ENCODE measurements around the gene MEX3A.
"Not testable (repeated sequence)": the region's sequence is repeated elsewhere in the genome, so short reads cannot be mapped to it uniquely, and the experiment has no call there.

Gene MEX3A

GRCh38 chr1:156121457-156121856, 39.2 kb upstream of the MEX3A start:
- no peak overlapping the region for H3K4me3 ChIP-seq (ENCODE audit: low read length)
- no peaks in the 10 kb centered on the region for H3K27me3 ChIP-seq (replicated peaks; ENCODE audit: insufficient read depth, low read length)
- TF ChIP-seq EZH2 (optimal IDR thresholded peaks at IDR 0.05; ENCODE audit: low read depth, low read length): no peak
- TF ChIP-seq EZH2phosphoT487 (IDR thresholded peaks at IDR 0.05; ENCODE audit: low read length): no peak
- no peak for TF ChIP-seq CTCF (IDR thresholded peaks at IDR 0.05; ENCODE audit: low read length)
- no peaks in the 10 kb centered on the region for H3K9me2 ChIP-seq (replicated peaks; ENCODE audit: insufficient read depth, low read length)
- H3K9ac ChIP-seq (ENCODE audit: low read length): no peak overlapping the region
- DNase-seq: no peak
- no peak overlapping the region for H3K4me2 ChIP-seq (ENCODE audit: low read depth, low read length)
- 0 out of 2 replicates have a peak, but pooled peaks cover 2% of the 10 kb centered on the region for H3F3A ChIP-seq (ENCODE audit: insufficient read depth, low read length)
- no peak overlapping the region for H2AFZ ChIP-seq (ENCODE audit: low read length)
- H3K9me3 ChIP-seq (replicated peaks; ENCODE audit: insufficient read depth, low read length): no peaks in the 10 kb centered on the region
- H3K36me3 ChIP-seq (replicated peaks; ENCODE audit: insufficient read depth, low read length): no peaks in the 10 kb centered on the region
- H3K79me2 ChIP-seq (ENCODE audit: low read length): no peaks in the 10 kb centered on the region
- H4K20me1 ChIP-seq (ENCODE audit: insufficient read depth, low read length): no peaks in the 10 kb centered on the region
- H3K27ac ChIP-seq (ENCODE audit: low read length): no peak overlapping the region
- H3K4me1 ChIP-seq (ENCODE audit: low read length): peaks cover 17% of the 10 kb centered on the region

- H3K4me2 ChIP-seq (ENCODE audit: low read depth, low read length); H3K9ac ChIP-seq (ENCODE audit: low read length); DNase-seq; H3F3A ChIP-seq (ENCODE audit: insufficient read depth, low read length); H3K9me2 ChIP-seq (replicated peaks; ENCODE audit: insufficient read depth, low read length); H3K4me3 ChIP-seq (ENCODE audit: low read length); H3K27ac ChIP-seq (ENCODE audit: low read length); H3K79me2 ChIP-seq (ENCODE audit: low read length); H3K9me3 ChIP-seq (replicated peaks; ENCODE audit: insufficient read depth, low read length); H3K36me3 ChIP-seq (replicated peaks; ENCODE audit: insufficient read depth, low read length); H4K20me1 ChIP-seq (ENCODE audit: insufficient read depth, low read length); H3K27me3 ChIP-seq (replicated peaks; ENCODE audit: insufficient read depth, low read length); H2AFZ ChIP-seq (ENCODE audit: low read length): not testable (repeated sequence)
- peaks cover 13% of the 10 kb centered on the region for H3K4me1 ChIP-seq (ENCODE audit: low read length)
These were observed 38.7 kb upstream of the MEX3A start for GRCh38 chr1:156121005-156121404.

GRCh38 chr1:156120318-156120717, 38.1 kb upstream of the MEX3A start:
- H3K9me3 ChIP-seq (replicated peaks; ENCODE audit: insufficient read depth, low read length): no peaks in the 10 kb centered on the region
- no peaks in the 10 kb centered on the region for H3K79me2 ChIP-seq (ENCODE audit: low read length)
- no peaks in the 10 kb centered on the region for H4K20me1 ChIP-seq (ENCODE audit: insufficient read depth, low read length)
- H3K4me3 ChIP-seq (ENCODE audit: low read length): no peak overlapping the region
- no peaks in the 10 kb centered on the region for H3K36me3 ChIP-seq (replicated peaks; ENCODE audit: insufficient read depth, low read length)
- H3F3A ChIP-seq (ENCODE audit: insufficient read depth, low read length): 0 out of 2 replicates have a peak, but pooled peaks cover 2% of the 10 kb centered on the region
- no peak for DNase-seq
- no peak overlapping the region for H3K9ac ChIP-seq (ENCODE audit: low read length)
- no peak overlapping the region for H2AFZ ChIP-seq (ENCODE audit: low read length)
- H3K4me2 ChIP-seq (ENCODE audit: low read depth, low read length): no peak overlapping the region
- no peak for TF ChIP-seq EZH2 (optimal IDR thresholded peaks at IDR 0.05; ENCODE audit: low read depth, low read length)
- no peak for TF ChIP-seq CTCF (IDR thresholded peaks at IDR 0.05; ENCODE audit: low read length)
- no peak for TF ChIP-seq EZH2phosphoT487 (IDR thresholded peaks at IDR 0.05; ENCODE audit: low read length)
- no peaks in the 10 kb centered on the region for H3K9me2 ChIP-seq (replicated peaks; ENCODE audit: insufficient read depth, low read length)
- H3K4me1 ChIP-seq (ENCODE audit: low read length): peaks cover 17% of the 10 kb centered on the region
- no peak overlapping the region for H3K27ac ChIP-seq (ENCODE audit: low read length)
- no peaks in the 10 kb centered on the region for H3K27me3 ChIP-seq (replicated peaks; ENCODE audit: insufficient read depth, low read length)

- Histone ChIP-seq H3K27ac (ENCODE audit: low read length) (no peak overlapping the region), H3K4me1 (ENCODE audit: low read length) (peaks cover 17% of the 10 kb centered on the region), H3F3A (ENCODE audit: insufficient read depth, low read length) (no peaks in the 10 kb centered on the region), H3K27me3 (replicated peaks; ENCODE audit: insufficient read depth, low read length) (0 out of 2 replicates have a peak, but pooled peaks cover 4% of the 10 kb centered on the region), H2AFZ (ENCODE audit: low read length) (no peak overlapping the region), H3K9me2 (replicated peaks; ENCODE audit: insufficient read depth, low read length) (no peaks in the 10 kb centered on the region), H3K79me2 (ENCODE audit: low read length) (no peaks in the 10 kb centered on the region), H3K36me3 (replicated peaks; ENCODE audit: insufficient read depth, low read length) (no peaks in the 10 kb centered on the region), H3K4me3 (ENCODE audit: low read length) (no peak overlapping the region), H3K9ac (ENCODE audit: low read length) (no peak overlapping the region), H3K9me3 (replicated peaks; ENCODE audit: insufficient read depth, low read length) (no peaks in the 10 kb centered on the region), H4K20me1 (ENCODE audit: insufficient read depth, low read length) (no peaks in the 10 kb centered on the region), H3K4me2 (ENCODE audit: low read depth, low read length) (no peak overlapping the region)
- no peak for DNase-seq
- no peak for TF ChIP-seq EZH2phosphoT487 (IDR thresholded peaks at IDR 0.05; ENCODE audit: low read length)
- TF ChIP-seq CTCF (IDR thresholded peaks at IDR 0.05; ENCODE audit: low read length): peak; percentile 14; the same call in 1 of the 2 replicates
- no peak for TF ChIP-seq EZH2 (optimal IDR thresholded peaks at IDR 0.05; ENCODE audit: low read depth, low read length)
These were observed 37.4 kb upstream of the MEX3A start for GRCh38 chr1:156119503-156120209.

Measured in MM.1S (cell line).